Measurements from ENCODE around the gene STARD13.

GRCh38 chr13:33278913-33279312 is 6.6 kb downstream of the STARD13 start:
- TF ChIP-seq CTCF (IDR thresholded peaks at IDR 0.05) (no peak), ZFX (IDR thresholded peaks at IDR 0.05; ENCODE audit: borderline replicate concordance) (no peak)
